Measurements from ENCODE around the gene PIGK. TPM values are rescaled to one million over a fixed set of nuclear protein-coding genes. Genes with fewer than 3 reads are reported as not detected.

PIGK gene
- total and polyA plus RNA-seq, 10 donors: 3.2 to 29.3 (median 19.4) TPM

- WGBS, 5 donors: 28 to 51% (median 35%) methylated on average over 3 of the region's 3 CpGs
These were observed 178.4 kb downstream of the PIGK start for GRCh38 chr1:77040826-77041225.

DNA sequence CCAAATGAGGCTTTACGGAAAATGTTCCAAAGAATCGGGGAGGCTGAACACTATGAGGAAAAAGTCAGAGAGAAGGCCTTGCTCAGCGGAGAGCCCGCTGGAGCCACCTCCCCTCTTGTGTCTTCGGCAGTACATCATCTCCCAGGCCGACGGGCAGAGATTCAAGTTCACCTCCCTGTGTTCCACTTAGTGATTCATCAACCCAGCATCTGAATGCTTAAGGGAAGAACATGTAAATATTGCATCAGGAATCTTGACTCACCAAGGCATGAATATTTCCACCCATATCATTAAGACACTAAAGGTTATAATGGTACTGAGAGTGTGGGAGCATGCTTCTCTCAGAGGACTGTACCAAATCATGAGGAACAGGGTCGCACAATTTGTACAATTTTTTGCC lies 179.5 kb downstream of the PIGK start:
- TF ChIP-seq, protein P1, sequence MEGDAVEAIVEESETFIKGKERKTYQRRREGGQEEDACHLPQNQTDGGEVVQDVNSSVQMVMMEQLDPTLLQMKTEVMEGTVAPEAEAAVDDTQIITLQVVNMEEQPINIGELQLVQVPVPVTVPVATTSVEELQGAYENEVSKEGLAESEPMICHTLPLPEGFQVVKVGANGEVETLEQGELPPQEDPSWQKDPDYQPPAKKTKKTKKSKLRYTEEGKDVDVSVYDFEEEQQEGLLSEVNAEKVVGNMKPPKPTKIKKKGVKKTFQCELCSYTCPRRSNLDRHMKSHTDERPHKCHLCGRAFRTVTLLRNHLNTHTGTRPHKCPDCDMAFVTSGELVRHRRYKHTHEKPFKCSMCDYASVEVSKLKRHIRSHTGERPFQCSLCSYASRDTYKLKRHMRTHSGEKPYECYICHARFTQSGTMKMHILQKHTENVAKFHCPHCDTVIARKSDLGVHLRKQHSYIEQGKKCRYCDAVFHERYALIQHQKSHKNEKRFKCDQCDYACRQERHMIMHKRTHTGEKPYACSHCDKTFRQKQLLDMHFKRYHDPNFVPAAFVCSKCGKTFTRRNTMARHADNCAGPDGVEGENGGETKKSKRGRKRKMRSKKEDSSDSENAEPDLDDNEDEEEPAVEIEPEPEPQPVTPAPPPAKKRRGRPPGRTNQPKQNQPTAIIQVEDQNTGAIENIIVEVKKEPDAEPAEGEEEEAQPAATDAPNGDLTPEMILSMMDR (IDR thresholded peaks at IDR 0.05 in 8 of 11, conservative IDR thresholded peaks at IDR 0.05 in 3 of 11): no peak
- no peak for TF ChIP-seq POLR2AphosphoS5 (IDR thresholded peaks at IDR 0.05)
- TF ChIP-seq POLR2A (IDR thresholded peaks at IDR 0.05): no peak
- Histone ChIP-seq H3K27ac (no peak overlapping the region), H3K9me3 (peaks cover 0 to 7% (median 3%) of the 10 kb centered on the region in 8 donors), H3K36me3 (no peaks in the 10 kb centered on the region), H3K27me3 (replicated peaks in 1 of 7) (no peaks in the 10 kb centered on the region), H3K4me3 (no peak overlapping the region), H3K4me1 (no peaks in the 10 kb centered on the region)
- WGBS, 5 donors: 83 to 95% (median 90%) methylated on average over 8 of the region's 8 CpGs
- DNase-seq: no peak
- intact Hi-C loops (cut with DNase I; ENCODE audit: low total_unique reads): no loop called here

More at GRCh38 chr1:77040826-77041225, 178.4 kb downstream of the PIGK start:
- no peak overlapping the region for H3K27ac ChIP-seq
- peaks cover 0 to 7% (median 3%) of the 10 kb centered on the region in 8 donors for H3K9me3 ChIP-seq
- no peak for TF ChIP-seq POLR2A (IDR thresholded peaks at IDR 0.05)
- TF ChIP-seq POLR2AphosphoS5 (IDR thresholded peaks at IDR 0.05): no peak
- TF ChIP-seq, protein P1 (IDR thresholded peaks at IDR 0.05 in 8 of 11, conservative IDR thresholded peaks at IDR 0.05 in 3 of 11): no peak
- DNase-seq: no peak
- H3K27me3 ChIP-seq (replicated peaks in 1 of 7): no peaks in the 10 kb centered on the region
- H3K4me3 ChIP-seq: no peak overlapping the region
- no peaks in the 10 kb centered on the region for H3K4me1 ChIP-seq
- intact Hi-C loops (cut with DNase I; ENCODE audit: low total_unique reads): no loop called here
- H3K36me3 ChIP-seq: no peaks in the 10 kb centered on the region

DNA sequence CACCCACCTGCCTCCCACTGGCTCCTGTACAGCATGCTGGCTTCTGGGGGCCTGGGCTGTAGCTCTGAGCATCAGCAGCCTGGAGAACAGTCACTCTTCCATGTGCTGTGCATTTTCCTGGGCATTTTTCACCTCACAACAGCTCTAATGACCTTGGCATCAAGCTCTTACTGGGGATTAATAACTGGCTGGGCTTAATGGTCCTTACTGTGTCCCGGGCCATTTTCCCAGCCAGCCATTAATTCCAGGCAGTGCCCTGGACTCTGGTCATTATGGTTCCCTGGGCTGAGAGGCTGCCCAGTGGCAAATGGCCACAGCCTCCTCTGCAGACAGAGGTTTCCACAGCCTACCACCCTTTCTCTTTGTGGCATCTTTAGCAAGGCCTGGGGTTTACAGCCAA lies 180.1 kb downstream of the PIGK start:
- intact Hi-C loops (cut with DNase I; ENCODE audit: low total_unique reads): no loop called here
- H3K4me3 ChIP-seq: no peak overlapping the region
- no peaks in the 10 kb centered on the region for H3K27me3 ChIP-seq (replicated peaks in 1 of 7)
- peaks cover 0 to 7% (median 3%) of the 10 kb centered on the region in 8 donors for H3K9me3 ChIP-seq
- TF ChIP-seq POLR2AphosphoS5 (IDR thresholded peaks at IDR 0.05) (no peak), POLR2A (IDR thresholded peaks at IDR 0.05) (no peak)
- TF ChIP-seq, protein P1 (IDR thresholded peaks at IDR 0.05 in 8 of 11, conservative IDR thresholded peaks at IDR 0.05 in 3 of 11): no peak
- H3K4me1 ChIP-seq: no peaks in the 10 kb centered on the region
- no peak overlapping the region for H3K27ac ChIP-seq
- DNase-seq: no peak
- H3K36me3 ChIP-seq: no peaks in the 10 kb centered on the region
- 67 to 92% (median 83%) methylated on average over 1 of the region's 1 CpG for WGBS, 5 donors

Small RNAs within 50 kb of the gene (microRNA-seq; reads per million reads assigned to microRNA genes)
- 0 reads per million in 3 donors for gene MIR7156

Small RNAs within 50 kb of the gene (small RNA-seq; reads per million reads assigned to genes)
- 0 reads per million in 4 donors for gene MIR7156

Other genes starting within 250 kb of the PIGK start
- gene AK5, start 62.6 kb upstream of the PIGK start, total RNA-seq: 10 to 100 TPM in 1 of 7 donors, 1 to 10 TPM in 4, under 1 TPM in 2; 0.33 to 16.3 (median 1.7) TPM
- 1 to 10 TPM in 1 of 3 donors, under 1 TPM in 2; 0.53 to 1.3 (median 0.61) TPM for gene AK5, start 62.6 kb upstream of the PIGK start, polyA plus RNA-seq